ENCODE results near the gene MYLK4. TPM values are rescaled to one million over a fixed set of nuclear protein-coding genes. Genes with fewer than 3 reads are reported as not detected.

MYLK4 gene
- total RNA-seq, 1 donor from 2014 or later, result 1.1 TPM

- no peaks in the 10 kb centered on the region for H3K27me3 Mint-ChIP-seq (ENCODE audit: low read depth)
- TF ChIP-seq CTCF (IDR thresholded peaks at IDR 0.05), result no peak
- no peak overlapping the region for H3K4me3 Mint-ChIP-seq (ENCODE audit: unreplicated experiment)
- H3K36me3 Mint-ChIP-seq (ENCODE audit: low read depth), result no peaks in the 10 kb centered on the region
- no peak overlapping the region for H3K27ac Mint-ChIP-seq (ENCODE audit: unreplicated experiment)
- peaks cover 37% of the 10 kb centered on the region for H3K4me1 Mint-ChIP-seq (ENCODE audit: low read depth)
- no peaks in the 10 kb centered on the region for H3K9me3 Mint-ChIP-seq (ENCODE audit: low read depth)
- no peak for DNase-seq (ENCODE audit: low spot score)
These were observed 125.1 kb downstream of the MYLK4 start for GRCh38 chr6:2625581-2625980.

- H3K4me1 Mint-ChIP-seq (ENCODE audit: low read depth), result peaks cover 32% of the 10 kb centered on the region
- no peak for DNase-seq (ENCODE audit: low spot score)
- no peaks in the 10 kb centered on the region for H3K9me3 Mint-ChIP-seq (ENCODE audit: low read depth)
- no peak for TF ChIP-seq CTCF (IDR thresholded peaks at IDR 0.05)
- no peaks in the 10 kb centered on the region for H3K36me3 Mint-ChIP-seq (ENCODE audit: low read depth)
- H3K27ac Mint-ChIP-seq (ENCODE audit: unreplicated experiment), result no peak overlapping the region
- no peak overlapping the region for H3K4me3 Mint-ChIP-seq (ENCODE audit: unreplicated experiment)
- peaks cover 4% of the 10 kb centered on the region for H3K27me3 Mint-ChIP-seq (ENCODE audit: low read depth)
These were observed 126.5 kb downstream of the MYLK4 start for GRCh38 chr6:2624177-2624576.

- H3K36me3 Mint-ChIP-seq (ENCODE audit: low read depth), result no peaks in the 10 kb centered on the region
- H3K4me3 Mint-ChIP-seq (ENCODE audit: unreplicated experiment), result no peak overlapping the region
- peaks cover 32% of the 10 kb centered on the region for H3K4me1 Mint-ChIP-seq (ENCODE audit: low read depth)
- no peaks in the 10 kb centered on the region for H3K9me3 Mint-ChIP-seq (ENCODE audit: low read depth)
- H3K27me3 Mint-ChIP-seq (ENCODE audit: low read depth), result peaks cover 5% of the 10 kb centered on the region
- no peak overlapping the region for H3K27ac Mint-ChIP-seq (ENCODE audit: unreplicated experiment)
- no peak for TF ChIP-seq CTCF (IDR thresholded peaks at IDR 0.05)
- DNase-seq (ENCODE audit: low spot score), result no peak
These were observed 127.4 kb downstream of the MYLK4 start for GRCh38 chr6:2623295-2623694.

- Mint-ChIP-seq H3K4me3 (ENCODE audit: unreplicated experiment) (no peak overlapping the region), H3K36me3 (ENCODE audit: low read depth) (no peaks in the 10 kb centered on the region), H3K27me3 (ENCODE audit: low read depth) (peaks cover 5% of the 10 kb centered on the region), H3K4me1 (ENCODE audit: low read depth) (peaks cover 32% of the 10 kb centered on the region), H3K9me3 (ENCODE audit: low read depth) (no peaks in the 10 kb centered on the region), H3K27ac (ENCODE audit: unreplicated experiment) (no peak overlapping the region)
- no peak for TF ChIP-seq CTCF (IDR thresholded peaks at IDR 0.05)
- no peak for DNase-seq (ENCODE audit: low spot score)
These were observed 128.1 kb downstream of the MYLK4 start for GRCh38 chr6:2622671-2623070.

- DNase-seq (ENCODE audit: low spot score), result no peak
- H3K4me3 Mint-ChIP-seq (ENCODE audit: unreplicated experiment), result no peak overlapping the region
- TF ChIP-seq CTCF (IDR thresholded peaks at IDR 0.05), result no peak
- H3K9me3 Mint-ChIP-seq (ENCODE audit: low read depth), result no peaks in the 10 kb centered on the region
- peaks cover 27% of the 10 kb centered on the region for H3K4me1 Mint-ChIP-seq (ENCODE audit: low read depth)
- H3K27me3 Mint-ChIP-seq (ENCODE audit: low read depth), result peaks cover 5% of the 10 kb centered on the region
- H3K27ac Mint-ChIP-seq (ENCODE audit: unreplicated experiment), result no peak overlapping the region
- no peaks in the 10 kb centered on the region for H3K36me3 Mint-ChIP-seq (ENCODE audit: low read depth)
These were observed 131.1 kb downstream of the MYLK4 start for GRCh38 chr6:2619651-2620050.

Data from chondrocyte (in vitro differentiated cells).